Suprapubic skin (tissue), 4 donors: ENCODE results near the gene FZD1.

Experiments used
- EP300 ChIP-seq: sonication (generic); formaldehyde crosslinking; IDR thresholded peaks from one replicate; pipeline ENCODE4 v1.6.1; 2017; ENCODE audit warnings: antibody characterized with exemption
- POLR2AphosphoS5 ChIP-seq, 3 donors: sonication (generic); formaldehyde crosslinking; IDR thresholded peaks; one replicate each; pipeline ENCODE4 v1.6.1; 2017; ENCODE audit warnings: antibody characterized with exemption in 3 of 3
- TF ChIP-seq, protein P1 (sequence below), 2 donors: fragments of 200-600 bp in 1 of 2; fragments of 450-650 bp in 1 of 2; sonication (generic) in 1 of 2; IDR thresholded peaks; one replicate each; pipeline ENCODE4 v1.5.1; 2016 to 2019; ENCODE audit warnings: antibody characterized with exemption in 2 of 2, mild to moderate bottlenecking in 1 of 2, moderate library complexity in 1 of 2

GRCh38 chr7:91239772-91240171 lies 24.5 kb upstream of the FZD1 start:
- TF ChIP-seq, protein P1, sequence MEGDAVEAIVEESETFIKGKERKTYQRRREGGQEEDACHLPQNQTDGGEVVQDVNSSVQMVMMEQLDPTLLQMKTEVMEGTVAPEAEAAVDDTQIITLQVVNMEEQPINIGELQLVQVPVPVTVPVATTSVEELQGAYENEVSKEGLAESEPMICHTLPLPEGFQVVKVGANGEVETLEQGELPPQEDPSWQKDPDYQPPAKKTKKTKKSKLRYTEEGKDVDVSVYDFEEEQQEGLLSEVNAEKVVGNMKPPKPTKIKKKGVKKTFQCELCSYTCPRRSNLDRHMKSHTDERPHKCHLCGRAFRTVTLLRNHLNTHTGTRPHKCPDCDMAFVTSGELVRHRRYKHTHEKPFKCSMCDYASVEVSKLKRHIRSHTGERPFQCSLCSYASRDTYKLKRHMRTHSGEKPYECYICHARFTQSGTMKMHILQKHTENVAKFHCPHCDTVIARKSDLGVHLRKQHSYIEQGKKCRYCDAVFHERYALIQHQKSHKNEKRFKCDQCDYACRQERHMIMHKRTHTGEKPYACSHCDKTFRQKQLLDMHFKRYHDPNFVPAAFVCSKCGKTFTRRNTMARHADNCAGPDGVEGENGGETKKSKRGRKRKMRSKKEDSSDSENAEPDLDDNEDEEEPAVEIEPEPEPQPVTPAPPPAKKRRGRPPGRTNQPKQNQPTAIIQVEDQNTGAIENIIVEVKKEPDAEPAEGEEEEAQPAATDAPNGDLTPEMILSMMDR (IDR thresholded peaks at IDR 0.05): no peak
- TF ChIP-seq POLR2AphosphoS5 (IDR thresholded peaks at IDR 0.05) (no peak), EP300 (no peak)
